Measurements from ENCODE around the gene DNAJC17. TPM values are rescaled to one million over a fixed set of nuclear protein-coding genes. Genes with fewer than 3 reads are reported as not detected.

DNAJC17 gene
- total and polyA plus RNA-seq, 2 of the 13 experiments (the other 11 are each of a cell fraction or from before 2014, with no cell fraction given), result 22.2 to 26.5 TPM

DNA sequence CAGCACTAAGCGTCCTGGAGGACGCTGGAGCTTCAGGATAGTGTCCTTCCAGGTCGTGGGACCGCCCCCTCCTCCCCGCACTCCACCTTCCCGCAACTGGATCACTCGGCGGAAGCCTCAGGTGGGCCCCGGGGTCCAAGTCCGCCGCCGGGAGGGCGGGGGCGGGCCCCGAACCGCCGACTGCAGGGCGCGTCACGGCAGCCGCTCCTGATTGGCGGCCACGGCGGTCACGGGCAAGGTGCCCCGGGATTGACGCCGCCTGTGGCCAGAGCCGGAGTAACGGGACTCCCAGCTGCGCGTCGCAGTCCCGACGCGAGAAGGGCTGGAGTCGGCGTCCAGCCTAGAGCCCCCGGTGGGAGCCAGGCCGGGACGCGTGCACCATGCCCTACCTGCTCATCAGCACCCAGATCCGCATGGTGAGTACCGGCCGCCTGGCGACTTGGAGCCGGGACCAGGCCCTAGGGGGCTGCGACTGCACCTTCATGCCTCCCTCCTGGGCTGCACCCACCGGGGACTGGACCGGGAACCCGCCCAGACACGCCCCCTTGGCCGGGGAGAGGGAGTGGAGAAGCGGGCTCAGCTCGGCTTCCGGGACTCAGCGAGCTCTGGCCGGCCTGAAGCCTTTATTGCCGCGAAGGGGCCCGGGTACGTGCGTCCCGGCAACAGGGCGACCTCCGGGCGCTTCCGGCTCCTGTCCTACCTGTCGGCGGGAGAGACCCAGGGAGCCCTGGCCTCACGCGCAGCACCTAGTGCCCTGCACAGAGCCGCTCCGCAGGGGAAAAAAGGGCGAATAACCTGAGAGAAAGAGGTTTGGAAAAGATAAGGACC, 43.3 kb downstream of the DNAJC17 start, which contains the start of gene GCHFR (continued):
- no peak for TF ChIP-seq SUZ12 (IDR thresholded peaks at IDR 0.05; ENCODE audit: low read depth, low read length)
- TF ChIP-seq ZNF616 (CRISPR knock-in tag; IDR thresholded peaks at IDR 0.05; ENCODE audit: low read depth), result peak; percentile 62; the same call in 1 of the 2 replicates
- TF ChIP-seq POLR2AphosphoS2 (IDR thresholded peaks at IDR 0.05; ENCODE audit: low read depth, low read length), result no peak
- peak; percentile 90; the same call in 1 of the 2 replicates for TF ChIP-seq MXD4 (CRISPR knock-in tag; IDR thresholded peaks at IDR 0.05)
- TF ChIP-seq POLR2G (IDR thresholded peaks at IDR 0.05; ENCODE audit: low read depth, low read length), result peak; percentile 81
- TF ChIP-seq ZNF350 (CRISPR knock-in tag; IDR thresholded peaks at IDR 0.05; ENCODE audit: borderline replicate concordance, low read depth), result peak; percentile 70
- TF ChIP-seq ZNF251 (CRISPR knock-in tag; IDR thresholded peaks at IDR 0.05), result peak; percentile 35; the same call in 1 of the 2 replicates
- TF ChIP-seq, protein P1, sequence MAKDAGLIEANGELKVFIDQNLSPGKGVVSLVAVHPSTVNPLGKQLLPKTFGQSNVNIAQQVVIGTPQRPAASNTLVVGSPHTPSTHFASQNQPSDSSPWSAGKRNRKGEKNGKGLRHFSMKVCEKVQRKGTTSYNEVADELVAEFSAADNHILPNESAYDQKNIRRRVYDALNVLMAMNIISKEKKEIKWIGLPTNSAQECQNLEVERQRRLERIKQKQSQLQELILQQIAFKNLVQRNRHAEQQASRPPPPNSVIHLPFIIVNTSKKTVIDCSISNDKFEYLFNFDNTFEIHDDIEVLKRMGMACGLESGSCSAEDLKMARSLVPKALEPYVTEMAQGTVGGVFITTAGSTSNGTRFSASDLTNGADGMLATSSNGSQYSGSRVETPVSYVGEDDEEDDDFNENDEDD (CRISPR knock-in tag; IDR thresholded peaks at IDR 0.05; ENCODE audit: borderline replicate concordance), result peak; percentile 71
- peak; percentile 81; the same call in 1 of the 2 replicates for TF ChIP-seq ZNF749 (CRISPR knock-in tag; IDR thresholded peaks at IDR 0.05; ENCODE audit: borderline replicate concordance)
- TF ChIP-seq HDAC1 (CRISPR knock-in tag; IDR thresholded peaks at IDR 0.05), result peak; percentile 76
- no peak; the same call in none of the 2 replicates for TF ChIP-seq MYC (CRISPR knock-in tag; IDR thresholded peaks at IDR 0.05; ENCODE audit: borderline replicate concordance)
- no peak for TF ChIP-seq TBL1XR1 (IDR thresholded peaks at IDR 0.05; ENCODE audit: borderline replicate concordance, low read length, partially characterized antibody)
- peak; percentile 67; the same call in 1 of the 2 replicates for TF ChIP-seq ETV6 (CRISPR knock-in tag; conservative IDR thresholded peaks at IDR 0.05)
- peak; percentile 43; the same call in 1 of the 2 replicates for TF ChIP-seq GATAD1 (CRISPR knock-in tag; IDR thresholded peaks at IDR 0.05)
- peak; percentile 98 for TF ChIP-seq ZGPAT (CRISPR knock-in tag; IDR thresholded peaks at IDR 0.05)
- TF ChIP-seq SETDB1 (CRISPR knock-in tag; IDR thresholded peaks at IDR 0.05; ENCODE audit: borderline replicate concordance), result peak; percentile 79; the same call in 1 of the 2 replicates
- TF ChIP-seq TRIM24 (CRISPR knock-in tag; IDR thresholded peaks at IDR 0.05), result no peak
- peak; percentile 84 for TF ChIP-seq HOXA3 (CRISPR knock-in tag; IDR thresholded peaks at IDR 0.05)
- TF ChIP-seq ZNF33A (CRISPR knock-in tag; IDR thresholded peaks at IDR 0.05; ENCODE audit: borderline replicate concordance), result no peak
- peak; percentile 48; the same call in 1 of the 2 replicates for TF ChIP-seq SOX5 (CRISPR knock-in tag; IDR thresholded peaks at IDR 0.05; ENCODE audit: borderline replicate concordance)
- TF ChIP-seq NCOR1 (IDR thresholded peaks at IDR 0.05; ENCODE audit: borderline replicate concordance, low read length), result peak; percentile 43; the same call in 1 of the 2 replicates
- peak; percentile 81 for TF ChIP-seq TBX2 (CRISPR knock-in tag; IDR thresholded peaks at IDR 0.05; ENCODE audit: borderline replicate concordance)
- TF ChIP-seq ZNF546 (CRISPR knock-in tag; conservative IDR thresholded peaks at IDR 0.05), result peak; percentile 84

Data from HepG2 (cell line).